DND-41 (cell line): ENCODE results near the gene ZXDC.

Experiments
- ATAC-seq: fragments of 200-7000 bp; cut with Tn5 transposase; 3 replicates; pipeline ENCODE4 v1.9.1; 2021; ENCODE audit warnings: low read depth; ENCODE audit not compliant: insufficient read depth
- DNase-seq: peaks from one replicate; pipeline ENCODE4 v3.0.0-alpha.2; 2020
- H2AFZ ChIP-seq: 2 replicates; pipeline ENCODE4 v1.6.0; 2012; ENCODE audit warnings: low read depth, low read length
- H3K27ac ChIP-seq: 2 replicates; pipeline ENCODE4 v1.5.1; 2012; ENCODE audit warnings: low read length, inconsistent platforms
- H3K27me3 ChIP-seq: fragments of 200-600 bp; sonication (generic); 2 replicates; pipeline ENCODE4 v1.6.0; 2012; ENCODE audit warnings: low read length, mild to moderate bottlenecking, inconsistent platforms; ENCODE audit not compliant: insufficient read depth, poor library complexity
- H3K36me3 ChIP-seq: 2 replicates; pipeline ENCODE4 v1.5.1; 2012; ENCODE audit warnings: low read length, inconsistent platforms; ENCODE audit not compliant: insufficient read depth
- H3K4me1 ChIP-seq: 2 replicates; pipeline ENCODE4 v1.5.1; 2012; ENCODE audit warnings: mild to moderate bottlenecking, low read length; ENCODE audit not compliant: insufficient read depth
- H3K4me2 ChIP-seq: 2 replicates; pipeline ENCODE4 v1.6.0; 2012; ENCODE audit warnings: mild to moderate bottlenecking, moderate library complexity, low read length, inconsistent platforms; ENCODE audit not compliant: insufficient read depth
- H3K4me3 ChIP-seq, 2 experiments: fragments of 200-600 bp in 1 of 2; shearing (Covaris generic) in 1 of 2; 2 replicates each; pipeline ENCODE4 v1.5.1; 2012 to 2016; ENCODE audit warnings: inconsistent platforms in 2 of 2, low read length in 2 of 2, mild to moderate bottlenecking in 2 of 2, low read depth in 1 of 2, moderate library complexity in 1 of 2
- H3K79me2 ChIP-seq: 2 replicates; pipeline ENCODE4 v1.6.0; 2012; ENCODE audit warnings: low read length, inconsistent platforms; ENCODE audit not compliant: insufficient read depth
- H3K9ac ChIP-seq: 2 replicates; pipeline ENCODE4 v1.6.0; 2012; ENCODE audit warnings: low read depth, mild to moderate bottlenecking, inconsistent platforms, low read length, moderate library complexity
- H3K9me3 ChIP-seq: 2 replicates; pipeline ENCODE4 v1.5.1; 2012; ENCODE audit warnings: low read length, moderate library complexity, mild to moderate bottlenecking, inconsistent platforms; ENCODE audit not compliant: insufficient read depth, severe bottlenecking
- H4K20me1 ChIP-seq: 2 replicates; pipeline ENCODE4 v1.6.0; 2012; ENCODE audit warnings: low read length; ENCODE audit not compliant: insufficient read depth
- EZH2 ChIP-seq: IDR thresholded peaks from 3 replicates; pipeline ENCODE4 v1.6.1; 2012; ENCODE audit warnings: borderline replicate concordance, low read depth, mild to moderate bottlenecking, moderate library complexity, low read length, inconsistent platforms; ENCODE audit not compliant: severe bottlenecking
- TF ChIP-seq, protein P1 (sequence below): IDR thresholded peaks from 2 replicates; pipeline ENCODE4 v1.5.1; 2012; ENCODE audit warnings: borderline replicate concordance, low read length, moderate library complexity, mild to moderate bottlenecking; ENCODE audit not compliant: poor library complexity, severe bottlenecking; ENCODE audit errors: extremely low read depth

The ZXDC gene

DNA sequence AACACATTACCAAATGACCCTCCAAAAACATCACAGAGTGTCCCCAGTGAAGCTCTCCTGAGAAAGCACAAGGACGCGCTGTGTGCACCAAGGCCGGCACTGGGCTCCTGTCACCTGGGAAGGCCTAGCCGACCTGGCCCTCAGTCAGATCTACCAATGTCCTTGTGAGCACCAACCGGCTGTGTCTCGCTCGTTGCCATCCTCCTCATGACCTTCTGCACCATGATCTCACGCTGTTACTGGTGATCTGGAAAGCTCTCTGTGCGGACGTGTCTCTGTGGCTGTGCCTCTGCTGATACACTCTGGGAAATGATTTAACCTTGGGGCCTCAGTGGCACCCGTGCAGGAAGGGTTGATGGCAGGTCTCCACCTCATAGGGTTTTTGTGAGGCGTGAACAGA is 24.2 kb downstream of the ZXDC start:
- H3K27ac ChIP-seq = no peak overlapping the region
- no peak overlapping the region for H3K9ac ChIP-seq
- H3K4me2 ChIP-seq = no peak overlapping the region
- no peak overlapping the region for H2AFZ ChIP-seq
- H3K27me3 ChIP-seq = no peaks in the 10 kb centered on the region
- peaks cover 85% of the 10 kb centered on the region for H3K36me3 ChIP-seq
- no peaks in the 10 kb centered on the region for H3K4me1 ChIP-seq
- ATAC-seq (no peak), DNase-seq (no peak)
- peaks cover 17% of the 10 kb centered on the region for H3K79me2 ChIP-seq
- no peaks in the 10 kb centered on the region for H3K9me3 ChIP-seq
- H4K20me1 ChIP-seq = peaks cover 56% of the 10 kb centered on the region
- no peak for TF ChIP-seq EZH2
- TF ChIP-seq, protein P1, sequence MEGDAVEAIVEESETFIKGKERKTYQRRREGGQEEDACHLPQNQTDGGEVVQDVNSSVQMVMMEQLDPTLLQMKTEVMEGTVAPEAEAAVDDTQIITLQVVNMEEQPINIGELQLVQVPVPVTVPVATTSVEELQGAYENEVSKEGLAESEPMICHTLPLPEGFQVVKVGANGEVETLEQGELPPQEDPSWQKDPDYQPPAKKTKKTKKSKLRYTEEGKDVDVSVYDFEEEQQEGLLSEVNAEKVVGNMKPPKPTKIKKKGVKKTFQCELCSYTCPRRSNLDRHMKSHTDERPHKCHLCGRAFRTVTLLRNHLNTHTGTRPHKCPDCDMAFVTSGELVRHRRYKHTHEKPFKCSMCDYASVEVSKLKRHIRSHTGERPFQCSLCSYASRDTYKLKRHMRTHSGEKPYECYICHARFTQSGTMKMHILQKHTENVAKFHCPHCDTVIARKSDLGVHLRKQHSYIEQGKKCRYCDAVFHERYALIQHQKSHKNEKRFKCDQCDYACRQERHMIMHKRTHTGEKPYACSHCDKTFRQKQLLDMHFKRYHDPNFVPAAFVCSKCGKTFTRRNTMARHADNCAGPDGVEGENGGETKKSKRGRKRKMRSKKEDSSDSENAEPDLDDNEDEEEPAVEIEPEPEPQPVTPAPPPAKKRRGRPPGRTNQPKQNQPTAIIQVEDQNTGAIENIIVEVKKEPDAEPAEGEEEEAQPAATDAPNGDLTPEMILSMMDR = no peak
- no peak overlapping the region for H3K4me3 ChIP-seq

DNA sequence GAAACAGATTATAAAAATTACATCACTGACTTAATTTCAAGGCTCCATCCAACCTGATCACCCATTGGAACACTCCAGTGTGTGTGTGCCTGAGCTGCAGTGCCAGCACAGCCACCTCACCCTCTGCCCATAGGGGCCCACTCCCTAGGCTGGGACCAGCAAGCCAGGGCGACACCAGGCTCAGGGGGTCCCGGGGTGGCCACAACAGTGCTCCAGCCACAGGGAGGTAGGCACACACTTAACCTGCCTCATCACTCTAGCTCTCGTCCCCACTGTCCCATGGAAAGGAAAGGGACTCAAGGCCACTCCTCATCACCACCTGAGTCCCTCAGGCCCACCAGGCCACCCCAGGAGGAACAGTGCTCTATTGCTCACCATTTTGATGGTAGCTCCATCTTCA is 24.9 kb downstream of the ZXDC start:
- Histone ChIP-seq H3K36me3 (peaks cover 81% of the 10 kb centered on the region), H4K20me1 (peaks cover 50% of the 10 kb centered on the region; the same call in 1 of the 2 replicates)
- no peak for DNase-seq

DNA sequence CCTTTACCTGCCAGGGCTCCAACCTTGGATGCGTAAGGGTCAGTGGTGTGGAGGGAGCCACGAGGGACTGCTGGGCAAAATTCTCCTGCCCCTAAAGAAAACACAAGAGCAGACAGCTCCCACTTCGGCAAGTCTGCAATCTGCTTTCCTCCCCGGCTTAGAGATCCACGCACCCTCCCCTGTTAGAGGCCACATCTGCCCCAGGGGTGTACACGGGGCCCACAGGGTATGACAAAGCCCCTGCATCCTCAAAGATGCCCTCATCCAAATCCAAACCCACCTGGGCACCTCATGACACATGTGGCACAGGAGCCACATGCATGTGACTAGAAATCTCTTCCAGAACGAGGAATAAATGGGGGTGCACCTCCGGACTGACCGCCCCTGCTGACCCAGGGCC is 25.5 kb downstream of the ZXDC start:
- no peak overlapping the region for H3K27ac ChIP-seq
- no peak overlapping the region for H3K4me3 ChIP-seq
- H3K27me3 ChIP-seq = no peaks in the 10 kb centered on the region
- H3K9ac ChIP-seq = no peak overlapping the region
- no peaks in the 10 kb centered on the region for H3K9me3 ChIP-seq
- no peak for ATAC-seq
- H2AFZ ChIP-seq = no peak overlapping the region
- peaks cover 7% of the 10 kb centered on the region for H3K79me2 ChIP-seq
- peaks cover 82% of the 10 kb centered on the region for H3K36me3 ChIP-seq
- no peak for TF ChIP-seq EZH2
- TF ChIP-seq, protein P1 = no peak
- H3K4me2 ChIP-seq = no peak overlapping the region
- H3K4me1 ChIP-seq = no peaks in the 10 kb centered on the region
- H4K20me1 ChIP-seq = peaks cover 49% of the 10 kb centered on the region; the same call in 1 of the 2 replicates
- DNase-seq = no peak

More for the DNA sequence above, 24.9 kb downstream of the ZXDC start:
- H3K4me1 ChIP-seq = no peaks in the 10 kb centered on the region
- peaks cover 11% of the 10 kb centered on the region for H3K79me2 ChIP-seq
- no peaks in the 10 kb centered on the region for H3K27me3 ChIP-seq
- no peak overlapping the region for H3K9ac ChIP-seq
- no peak for ATAC-seq
- no peaks in the 10 kb centered on the region for H3K9me3 ChIP-seq
- TF ChIP-seq EZH2 = no peak
- TF ChIP-seq, protein P1 = no peak
- no peak overlapping the region for H3K4me3 ChIP-seq
- no peak overlapping the region for H3K27ac ChIP-seq
- no peak overlapping the region for H2AFZ ChIP-seq
- no peak overlapping the region for H3K4me2 ChIP-seq

DNA sequence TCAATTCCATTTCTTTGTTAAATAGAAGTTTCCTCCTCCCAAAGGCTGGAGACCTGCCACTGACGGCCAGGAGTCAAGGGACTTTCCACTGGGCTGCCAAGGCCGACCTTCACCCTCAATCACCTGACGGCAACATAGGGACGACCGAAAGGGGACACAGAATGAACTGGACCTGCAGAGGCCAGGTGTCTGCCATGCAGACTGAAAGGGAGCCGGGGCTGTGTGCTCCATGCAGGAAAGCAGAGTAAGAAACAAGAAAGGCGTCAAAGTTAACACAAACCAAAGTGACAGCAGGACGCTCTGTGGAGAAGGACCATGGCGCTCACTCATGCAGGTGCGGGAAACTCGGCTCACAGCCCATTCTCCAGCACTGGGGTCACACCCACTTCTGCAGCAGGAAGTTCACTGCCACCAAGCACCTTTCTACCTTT is 26.1 kb downstream of the ZXDC start:
- DNase-seq = no peak
- no peak overlapping the region for H3K27ac ChIP-seq
- no peak overlapping the region for H3K4me2 ChIP-seq
- H3K27me3 ChIP-seq = no peaks in the 10 kb centered on the region
- no peak overlapping the region for H2AFZ ChIP-seq
- H3K79me2 ChIP-seq = peaks cover 4% of the 10 kb centered on the region
- no peaks in the 10 kb centered on the region for H3K9me3 ChIP-seq
- ATAC-seq = no peak
- no peak for TF ChIP-seq EZH2
- TF ChIP-seq, protein P1 = no peak
- H3K4me1 ChIP-seq = no peaks in the 10 kb centered on the region
- no peak overlapping the region for H3K9ac ChIP-seq
- H4K20me1 ChIP-seq = peaks cover 45% of the 10 kb centered on the region; the same call in 1 of the 2 replicates
- H3K36me3 ChIP-seq = peaks cover 80% of the 10 kb centered on the region
- no peak overlapping the region for H3K4me3 ChIP-seq
